HG03066 (cell line): ENCODE measurements around the gene WDR38.
A peak's percentile ranks its signal among the peaks of the same experiment; 100 is the strongest.

ENCODE experiments used
- ATAC-seq: cut with Tn5 transposase; IDR thresholded peaks from one replicate; pipeline ENCODE4 v1.9.1; 2021; ENCODE audit warnings: low read depth; ENCODE audit not compliant: unreplicated experiment

The WDR38 gene

DNA sequence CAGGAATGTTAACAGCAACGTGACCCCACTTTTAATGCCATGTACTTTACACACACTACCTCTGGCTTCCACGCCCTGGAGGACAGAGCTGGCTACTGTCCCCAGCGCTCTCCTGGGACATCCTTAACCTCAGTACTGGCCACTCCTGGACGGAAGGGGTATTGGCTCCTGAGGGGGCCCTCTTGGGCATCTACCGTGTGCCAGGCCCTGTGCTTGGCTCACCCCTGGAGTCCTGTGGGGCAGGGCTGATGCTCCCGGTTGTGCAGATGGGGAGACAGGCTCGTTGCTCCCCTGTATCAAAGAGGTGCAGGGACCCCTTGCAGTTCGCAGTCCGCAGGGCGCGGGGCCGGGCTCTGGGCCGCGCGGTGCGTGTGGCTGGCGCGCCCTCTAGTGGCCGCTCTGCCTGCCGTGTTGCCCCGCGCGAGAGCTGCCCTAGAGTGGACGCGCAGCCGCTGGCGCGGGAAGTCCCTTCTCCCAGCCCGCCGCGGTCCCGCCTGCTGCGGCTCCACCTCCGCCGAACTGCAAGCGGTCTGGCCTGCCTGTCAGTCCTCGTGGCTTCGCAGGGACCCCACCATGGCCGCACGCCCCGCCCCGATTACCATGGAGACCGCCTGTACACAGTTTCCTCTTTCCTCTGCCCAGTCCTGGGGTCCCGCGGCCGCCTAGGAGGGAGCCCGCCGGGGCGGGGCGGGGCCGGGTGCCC, at the start of gene WDR38:
Gene WDR38, plus strand, starts transcription at position 632 of the 703 bp plus-strand sequence. CDS start 72 bp downstream, outside the sequence.
- peak; percentile 58 for ATAC-seq

- ATAC-seq = no peak
These were observed 49.3 kb upstream of the WDR38 start for GRCh38 chr9:124803911-124804310.

GRCh38 chr9:124805186-124805585, 48.1 kb upstream of the WDR38 start:
- ATAC-seq = no peak

DNA sequence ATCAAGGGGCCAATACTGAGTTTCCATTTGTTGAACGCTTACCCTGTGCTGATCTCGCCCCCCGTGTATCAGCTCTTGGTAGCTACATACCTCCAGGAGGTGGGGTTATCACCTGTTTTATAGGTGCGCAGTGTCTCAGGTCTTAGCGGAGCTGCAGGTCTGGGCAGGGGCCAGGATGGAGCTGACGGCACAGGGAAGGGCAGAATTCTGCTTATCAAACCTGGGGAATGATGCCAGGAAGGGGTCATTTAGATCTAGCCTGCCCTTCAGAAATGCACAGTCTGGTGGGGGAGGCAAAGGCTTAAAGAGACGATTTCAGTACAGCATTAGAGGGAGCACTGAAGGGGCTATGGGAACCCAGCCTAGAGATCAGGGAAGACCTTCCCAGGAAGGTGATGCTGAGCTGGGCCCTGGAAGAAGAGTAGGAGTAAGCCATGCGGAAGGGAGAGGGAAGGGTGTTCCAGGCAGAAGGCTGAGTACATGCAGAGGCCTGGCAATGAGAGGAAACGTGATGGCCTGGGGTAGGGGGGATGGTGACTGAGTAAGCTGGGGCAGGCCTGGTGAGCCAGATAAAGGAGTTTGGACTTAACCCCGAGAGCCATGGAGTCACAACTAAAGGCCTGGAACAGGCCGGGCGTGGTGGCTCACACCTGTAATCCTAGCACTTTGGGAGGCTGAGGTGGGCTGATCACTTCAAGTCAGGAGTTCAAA, 44.9 kb upstream of the WDR38 start:
- ATAC-seq = no peak

GRCh38 chr9:124809211-124809610, 44.0 kb upstream of the WDR38 start:
- ATAC-seq = no peak

DNA sequence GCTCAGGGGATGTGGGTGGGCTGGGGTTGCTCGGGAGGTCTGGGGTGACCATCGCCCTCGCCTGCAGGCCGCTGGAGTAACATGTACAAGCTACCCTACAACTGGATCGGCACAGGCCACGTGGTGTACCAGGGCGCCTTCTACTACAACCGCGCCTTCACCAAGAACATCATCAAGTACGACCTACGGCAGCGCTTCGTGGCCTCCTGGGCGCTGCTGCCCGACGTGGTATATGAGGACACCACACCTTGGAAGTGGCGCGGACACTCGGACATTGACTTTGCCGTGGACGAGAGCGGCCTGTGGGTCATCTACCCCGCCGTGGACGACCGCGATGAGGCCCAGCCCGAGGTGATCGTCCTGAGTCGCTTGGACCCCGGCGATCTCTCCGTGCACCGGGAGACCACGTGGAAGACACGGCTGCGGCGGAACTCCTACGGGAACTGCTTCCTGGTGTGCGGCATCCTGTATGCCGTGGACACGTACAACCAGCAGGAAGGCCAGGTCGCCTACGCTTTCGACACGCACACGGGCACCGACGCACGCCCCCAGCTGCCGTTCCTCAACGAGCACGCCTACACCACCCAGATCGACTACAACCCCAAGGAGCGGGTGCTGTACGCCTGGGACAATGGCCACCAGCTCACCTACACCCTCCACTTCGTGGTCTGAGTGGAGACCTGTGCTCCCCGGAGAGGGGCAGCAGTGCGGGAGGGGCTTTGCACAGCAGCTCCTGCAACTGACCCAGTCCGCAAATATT, 43.3 kb upstream of the WDR38 start:
- ATAC-seq = no peak

- no peak for ATAC-seq
These were observed 42.5 kb upstream of the WDR38 start for GRCh38 chr9:124810663-124811355.

- ATAC-seq = no peak
These were observed 40.8 kb upstream of the WDR38 start for GRCh38 chr9:124812441-124812876.

GRCh38 chr9:124813041-124813440, 40.2 kb upstream of the WDR38 start:
- no peak for ATAC-seq

DNA sequence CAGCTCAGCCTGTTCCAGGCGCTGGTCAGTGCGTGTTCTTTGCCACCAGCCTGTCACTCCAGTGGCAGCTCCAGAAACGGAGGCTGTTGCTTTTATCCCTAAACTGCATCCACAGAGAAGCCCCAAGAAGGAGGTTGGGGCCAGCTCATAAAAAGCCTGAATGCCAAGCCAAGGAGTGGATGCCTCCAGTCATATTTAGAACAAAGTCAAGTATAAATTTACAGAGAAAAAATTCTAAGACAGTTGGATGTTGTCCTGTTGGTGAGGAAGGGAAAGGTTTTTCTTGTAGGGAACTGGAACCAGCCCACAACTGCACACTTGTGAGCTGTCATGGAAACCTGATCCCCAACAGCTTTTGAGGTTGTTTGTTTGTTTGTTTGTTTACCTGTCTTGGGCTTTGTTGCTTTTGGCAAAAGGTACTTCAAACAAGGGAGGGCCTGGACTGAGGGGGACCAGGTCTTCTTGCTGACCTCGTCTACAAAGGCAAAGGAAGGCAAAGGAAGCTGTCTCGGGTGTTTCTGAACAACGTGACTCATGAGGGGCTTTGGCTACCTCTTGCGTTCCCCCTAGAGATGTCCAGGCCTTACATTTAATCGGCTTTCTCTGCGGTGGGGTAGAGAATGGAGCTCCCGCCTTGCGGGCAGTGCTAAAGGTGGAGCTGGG, 39.6 kb upstream of the WDR38 start:
- ATAC-seq = no peak

GRCh38 chr9:124814164-124814535, 39.1 kb upstream of the WDR38 start:
- no peak for ATAC-seq

GRCh38 chr9:124815601-124816000, 37.7 kb upstream of the WDR38 start:
- ATAC-seq = no peak

DNA sequence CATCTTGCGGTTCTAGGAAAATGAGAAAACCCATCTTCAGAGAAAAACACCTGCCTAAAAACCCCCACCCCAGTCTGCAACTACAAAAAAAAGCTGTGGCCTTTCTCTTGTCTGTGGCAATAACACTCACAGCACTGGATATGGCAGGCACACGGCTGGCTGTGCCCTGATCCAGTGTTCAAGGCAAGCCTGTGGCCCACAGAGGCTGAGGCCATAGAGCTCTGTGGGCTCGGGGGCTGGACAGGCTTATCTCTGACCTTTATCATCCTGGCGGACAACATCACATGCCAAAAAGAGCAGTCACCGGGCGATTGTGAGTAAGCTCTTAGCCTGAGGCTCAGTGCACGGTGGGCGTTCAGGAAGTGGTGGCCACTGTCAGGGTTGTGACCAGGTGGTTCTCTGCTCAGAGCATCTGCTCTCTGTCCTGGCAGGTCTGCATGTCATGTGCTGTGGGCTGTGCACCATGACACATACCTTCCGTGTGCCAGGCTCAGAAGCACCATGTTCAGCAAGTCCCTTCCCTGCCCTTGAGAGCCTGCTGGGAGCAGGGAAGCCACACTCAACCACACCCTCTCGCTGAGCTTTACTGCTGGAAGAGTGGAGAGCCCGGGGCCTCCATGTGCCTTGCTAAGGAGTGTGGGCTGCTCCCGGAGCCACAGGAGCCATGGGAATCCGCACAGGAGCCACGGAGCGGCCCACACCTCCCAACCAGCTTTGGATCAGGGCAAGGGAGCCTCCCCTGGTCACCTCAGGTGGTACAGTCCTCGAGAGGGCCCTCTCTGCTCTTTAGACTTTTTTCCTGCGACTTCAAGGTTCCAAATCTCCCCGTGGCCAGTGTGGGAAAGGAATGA, 34.6 kb upstream of the WDR38 start:
- ATAC-seq = no peak

DNA sequence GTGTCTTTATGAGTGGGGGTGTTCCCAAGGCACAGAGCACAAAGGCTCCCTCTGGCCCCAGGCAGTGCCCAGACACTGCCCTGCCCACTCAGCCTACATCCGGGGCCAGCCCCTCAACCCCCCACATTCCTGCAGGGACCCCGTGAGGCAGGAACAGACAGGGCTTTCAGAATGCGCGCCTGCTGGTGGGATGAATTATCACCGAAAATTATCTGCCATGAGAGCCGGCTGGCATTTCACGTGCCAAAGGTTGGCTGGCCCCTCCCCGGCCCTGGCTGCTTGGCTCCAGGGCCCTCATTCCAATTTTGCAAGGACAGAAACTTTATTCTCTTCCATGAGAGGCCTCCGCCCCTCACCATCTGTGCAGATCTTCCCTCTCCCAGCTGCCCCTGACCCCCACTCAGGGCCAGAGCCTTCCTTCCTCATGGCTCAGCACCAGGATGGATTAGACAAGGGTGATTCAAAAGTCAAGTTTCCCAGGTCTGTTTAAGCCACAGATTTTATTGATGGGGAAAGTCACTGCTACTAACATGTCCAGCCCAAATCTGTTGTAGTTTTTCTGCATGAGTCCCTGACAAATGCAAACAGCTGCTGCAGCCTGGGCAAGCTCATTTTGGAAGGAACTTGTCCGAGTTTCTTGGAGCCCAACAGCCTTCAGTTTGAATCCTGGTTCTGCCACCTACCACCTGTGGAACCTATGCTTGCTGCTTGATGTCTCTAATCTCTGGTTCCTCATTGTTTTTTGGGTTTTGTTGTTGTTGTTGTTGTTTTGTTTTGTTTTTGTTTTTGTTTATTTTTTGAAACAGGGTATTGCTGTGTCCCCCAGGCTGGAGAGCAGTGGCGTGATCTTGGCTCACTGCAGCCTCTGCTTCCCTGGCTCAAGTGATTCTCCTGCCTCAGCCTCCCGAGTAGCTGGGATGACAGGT, 32.3 kb upstream of the WDR38 start:
- ATAC-seq = no peak

GRCh38 chr9:124828489-124829333, 24.5 kb upstream of the WDR38 start:
- ATAC-seq = no peak

DNA sequence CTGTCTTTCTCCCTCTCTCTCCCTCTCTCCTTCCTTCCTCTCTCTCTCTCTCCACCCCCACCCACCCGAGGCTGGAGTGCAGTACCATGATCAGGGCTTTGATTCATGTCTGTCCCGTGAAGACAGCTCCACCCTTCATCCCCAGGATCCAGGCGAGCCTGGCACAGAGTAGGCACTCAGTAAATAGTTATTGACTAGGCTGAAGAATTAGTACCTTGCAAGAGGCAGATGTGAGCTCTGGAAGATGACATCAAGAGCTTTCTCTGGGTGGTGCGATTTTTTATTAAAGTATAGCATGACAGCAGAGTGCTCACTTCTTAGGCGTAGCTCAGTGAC, 24.0 kb upstream of the WDR38 start:
- no peak for ATAC-seq

GRCh38 chr9:124830593-124830992, 22.7 kb upstream of the WDR38 start:
- no peak for ATAC-seq
